ENCODE results near the gene ATG5.

- no peak for TF ChIP-seq SIN3A (IDR thresholded peaks at IDR 0.05; ENCODE audit: borderline replicate concordance, insufficient read depth, low read length)
- no peak for TF ChIP-seq POLR2AphosphoS5 (IDR thresholded peaks at IDR 0.05; ENCODE audit: low read depth, low read length)
- TF ChIP-seq REST (IDR thresholded peaks at IDR 0.05; ENCODE audit: insufficient read depth in 1 of 2, low read depth in 2 of 2, low read length in 2 of 2): no peak
- no peak for TF ChIP-seq TAF1 (IDR thresholded peaks at IDR 0.05; ENCODE audit: borderline replicate concordance, insufficient read depth, low read length)
Measured at GRCh38 chr6:106227612-106228507, 97.7 kb downstream of the ATG5 start.
